Upper lobe of right lung (tissue), 1 donor: ENCODE data around the gene WDR36. TPM values are rescaled to one million over a fixed set of nuclear protein-coding genes. Genes with fewer than 3 reads are reported as not detected.

Experiments used
- ATAC-seq: fragments of 200-7000 bp; cut with Tn5 transposase; one replicate; pipeline ENCODE4 v1.9.1; 2020; ENCODE audit warnings: mild to moderate bottlenecking, moderate library complexity
- DNase-seq: peaks from one replicate; pipeline ENCODE4 v3.0.0-alpha.2; 2020
- H3K27ac ChIP-seq: fragments of 200-600 bp; one replicate; pipeline ENCODE4 v1.8.0; 2022
- H3K27me3 ChIP-seq: fragments of 200-600 bp; one replicate; pipeline ENCODE4 v1.8.0; 2022; ENCODE audit warnings: mild to moderate bottlenecking
- H3K36me3 ChIP-seq: fragments of 200-600 bp; one replicate; pipeline ENCODE4 v1.8.0; 2022
- H3K4me1 ChIP-seq: fragments of 200-600 bp; one replicate; pipeline ENCODE4 v1.8.0; 2022
- H3K4me3 ChIP-seq: fragments of 200-600 bp; one replicate; pipeline ENCODE4 v1.8.0; 2022; ENCODE audit warnings: mild to moderate bottlenecking
- H3K9me3 ChIP-seq: fragments of 200-600 bp; one replicate; pipeline ENCODE4 v1.8.0; 2022
- CTCF ChIP-seq: fragments of 200-600 bp; IDR thresholded peaks from one replicate; pipeline ENCODE4 v1.8.0; 2022; ENCODE audit warnings: antibody characterized with exemption
- intact Hi-C: fragments of 100-400 bp; cut with DNase I; formaldehyde crosslinking; loops from one replicate; pipeline ENCODE4 v1.11.0; 2022
- total RNA-seq: library from RNA; stranded (reverse); fragmentation: NEBNext Ultra II Directional; extraction: Animal tissue kit (Norgen Biotek cat#: 25700); gene quantifications from one replicate; pipeline ENCODE4 v1.2.1, GENCODE V29; 2021
- donor health status: DM: no; HTN: yes; CAD: no; lungs with severe emphysema.

WDR36 gene
- total RNA-seq, 1 donor from 2014 or later: 25.0 TPM

GRCh38 chr5:111170279-111170678, 78.1 kb downstream of the WDR36 start:
- H3K27me3 ChIP-seq: no peaks in the 10 kb centered on the region
- intact Hi-C loops: no loop called here
- no peaks in the 10 kb centered on the region for H3K36me3 ChIP-seq
- no peak overlapping the region for H3K27ac ChIP-seq
- no peak overlapping the region for H3K4me3 ChIP-seq
- DNase-seq (no peak), ATAC-seq (no peak)
- TF ChIP-seq CTCF: no peak
- no peaks in the 10 kb centered on the region for H3K4me1 ChIP-seq
- no peaks in the 10 kb centered on the region for H3K9me3 ChIP-seq

GRCh38 chr5:111172504-111172903, 80.4 kb downstream of the WDR36 start:
- H3K36me3 ChIP-seq: no peaks in the 10 kb centered on the region
- no peaks in the 10 kb centered on the region for H3K9me3 ChIP-seq
- intact Hi-C loops: no loop called here

GRCh38 chr5:111173476-111173875, 81.3 kb downstream of the WDR36 start:
- no peaks in the 10 kb centered on the region for H3K27me3 ChIP-seq
- H3K27ac ChIP-seq: no peak overlapping the region
- no peaks in the 10 kb centered on the region for H3K36me3 ChIP-seq
- no peaks in the 10 kb centered on the region for H3K9me3 ChIP-seq
- ATAC-seq (no peak), DNase-seq (no peak)
- no peak for TF ChIP-seq CTCF
- no peaks in the 10 kb centered on the region for H3K4me1 ChIP-seq
- intact Hi-C loops: no loop called here
- H3K4me3 ChIP-seq: no peak overlapping the region

More at GRCh38 chr5:111172504-111172903, 80.4 kb downstream of the WDR36 start:
- Histone ChIP-seq H3K27me3 (no peaks in the 10 kb centered on the region), H3K4me3 (no peak overlapping the region), H3K4me1 (no peaks in the 10 kb centered on the region), H3K27ac (no peak overlapping the region)
- ATAC-seq (no peak), DNase-seq (no peak)
- no peak for TF ChIP-seq CTCF

Other genes with a start within 250 kb of the WDR36 start
- gene TSLP, start 20.6 kb upstream of the WDR36 start, total RNA-seq: 1.7 TPM
- 3.8 TPM for gene CAMK4, start 132.0 kb downstream of the WDR36 start, total RNA-seq